HuH-7 (cell line): ENCODE results near the gene HSD17B4.
"Not testable (repeated sequence)": the region's sequence is repeated elsewhere in the genome, so short reads cannot be mapped to it uniquely, and the experiment has no call there.

Experiments
- DNase-seq: peaks from one replicate; pipeline ENCODE4 v3.0.0; 2011; ENCODE audit warnings: low spot score

The HSD17B4 gene

DNA sequence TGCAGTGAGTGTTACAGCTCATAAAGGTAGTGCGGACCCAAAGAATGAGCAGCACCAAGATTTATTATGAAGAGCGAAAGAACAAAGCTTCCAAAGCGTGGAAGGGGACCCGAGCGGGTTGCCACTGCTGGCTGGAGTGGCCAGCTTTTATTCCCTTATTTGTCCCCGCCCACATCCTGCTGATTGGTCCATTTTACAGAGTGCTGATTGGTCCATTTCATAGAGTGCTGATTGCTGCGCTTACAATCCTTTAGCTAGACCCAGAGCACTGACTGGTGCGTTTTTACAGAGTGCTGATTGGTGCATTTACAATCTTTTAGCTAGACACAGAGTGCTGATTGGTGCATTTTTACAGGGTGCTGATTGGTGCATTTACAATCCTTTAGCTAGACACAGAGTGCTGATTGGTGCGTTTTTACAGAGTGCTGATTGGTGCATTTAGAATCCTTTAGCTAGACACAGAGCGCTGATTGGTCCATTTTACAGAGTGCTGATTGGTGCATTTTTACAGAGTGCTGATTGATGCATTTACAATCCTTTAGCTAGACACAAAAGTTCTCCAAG lies 19.5 kb upstream of the HSD17B4 start:
- not testable (repeated sequence) for DNase-seq

DNA sequence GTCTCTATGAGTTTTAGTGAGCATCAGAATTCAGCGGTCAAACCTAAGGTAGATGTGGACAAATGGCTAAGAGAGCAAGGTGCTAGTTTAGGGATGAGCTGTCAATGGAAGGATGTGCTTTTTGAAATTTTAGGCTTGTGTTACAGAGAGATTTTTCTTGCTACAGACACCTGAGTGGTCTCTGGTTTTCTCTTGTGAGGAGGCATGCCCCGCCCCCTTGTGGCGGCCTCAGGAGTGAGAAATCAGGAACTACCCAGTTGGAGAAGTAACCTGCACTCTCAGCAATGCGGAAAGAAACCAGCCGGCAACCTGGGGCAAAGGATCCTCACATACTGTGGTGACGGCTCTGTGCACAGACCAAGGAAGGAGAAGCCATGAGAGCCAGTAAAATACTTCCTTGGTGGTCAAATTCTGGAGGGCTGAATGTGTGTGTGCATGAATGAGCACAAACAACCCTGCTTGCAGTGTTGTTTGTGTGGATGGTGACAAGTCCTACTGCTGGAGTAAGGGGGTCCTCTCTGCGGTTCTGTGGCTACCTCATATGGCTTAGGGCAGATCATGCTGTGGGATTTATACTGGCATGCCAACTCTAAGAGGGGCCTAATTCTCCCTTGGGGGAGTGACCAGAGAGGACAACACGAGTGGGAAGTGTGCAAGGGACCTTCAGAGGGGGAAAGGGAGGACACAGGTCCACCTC lies 16.7 kb upstream of the HSD17B4 start:
- DNase-seq, result peak; percentile 32

DNA sequence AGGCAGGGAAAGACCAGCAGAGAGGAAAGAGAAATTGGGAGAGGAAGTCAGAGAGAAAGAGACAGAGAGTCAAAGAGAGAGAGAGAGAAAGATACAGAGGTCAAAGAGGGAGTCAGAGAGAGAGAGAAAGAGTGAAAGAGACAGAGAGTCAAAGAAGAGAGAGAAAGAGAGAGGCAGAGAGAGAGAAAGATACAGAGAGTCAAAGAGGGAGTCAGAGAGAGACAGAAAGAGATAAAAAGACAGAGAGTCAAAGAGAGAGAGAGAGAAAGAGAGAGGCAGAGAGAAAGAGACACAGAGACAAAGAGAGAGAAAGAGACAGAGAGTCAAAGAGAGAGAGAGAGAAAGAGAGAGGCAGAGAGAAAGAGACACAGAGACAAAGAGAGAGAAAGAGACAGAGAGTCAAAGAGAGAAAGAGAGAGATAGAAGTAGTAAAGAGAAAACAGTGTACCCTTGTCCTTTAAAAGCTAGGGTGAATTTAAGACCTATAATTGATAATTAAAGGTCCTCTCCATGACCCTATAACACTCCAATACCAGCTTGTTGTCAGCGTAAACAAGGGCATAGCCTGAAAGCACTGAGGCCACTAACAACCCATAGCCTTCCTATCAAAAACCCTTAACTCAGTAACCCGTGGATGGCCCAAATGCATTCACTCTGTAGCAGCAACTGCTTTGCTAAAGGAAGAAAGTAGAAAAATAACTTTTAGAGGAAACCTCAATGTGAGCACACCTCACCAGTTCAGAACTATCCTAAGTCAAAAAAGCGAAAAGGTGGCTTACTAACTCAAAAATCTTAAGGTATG lies 14.3 kb upstream of the HSD17B4 start:
- not testable (repeated sequence) for DNase-seq

DNA sequence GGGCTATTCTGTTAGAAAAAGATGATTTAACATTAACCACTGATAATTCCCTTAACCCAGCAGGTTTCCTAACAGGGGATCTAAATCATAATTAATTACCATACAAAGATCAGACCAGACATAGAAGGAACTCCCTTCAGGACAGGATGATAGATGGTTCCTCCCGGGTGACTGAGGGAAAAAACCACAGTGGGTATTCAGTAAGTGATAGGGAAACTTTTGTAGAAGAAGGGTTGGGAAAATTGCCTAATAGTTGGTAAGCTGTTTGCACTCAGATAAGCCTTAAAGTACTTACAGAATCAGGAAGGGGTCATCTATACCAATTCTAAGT lies 13.7 kb upstream of the HSD17B4 start:
- DNase-seq, result not testable (repeated sequence)

DNA sequence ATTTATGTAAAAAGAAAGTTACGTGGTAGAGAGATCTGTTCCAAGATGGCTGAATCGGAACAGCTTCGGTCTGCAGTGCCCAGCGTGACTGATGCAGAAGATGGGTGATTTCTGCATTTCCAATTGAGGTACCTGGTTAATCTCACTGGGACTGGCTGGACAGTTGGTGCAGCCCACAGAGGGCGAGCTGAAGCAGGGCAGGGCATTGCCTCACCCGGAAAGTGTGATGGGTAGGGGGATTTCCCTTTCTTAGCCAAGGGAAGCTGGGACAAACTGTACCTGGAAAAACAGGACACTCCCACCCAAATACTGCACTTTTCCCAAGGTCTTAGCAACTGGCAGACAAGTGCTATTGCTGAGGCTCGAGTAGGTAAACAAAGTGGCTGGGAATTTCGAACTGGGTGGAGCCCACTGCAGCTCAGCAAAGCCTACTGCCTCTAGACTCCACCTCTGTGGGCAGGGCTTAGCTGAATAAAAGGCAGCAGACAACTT lies 13.1 kb upstream of the HSD17B4 start:
- DNase-seq, result no peak

DNA sequence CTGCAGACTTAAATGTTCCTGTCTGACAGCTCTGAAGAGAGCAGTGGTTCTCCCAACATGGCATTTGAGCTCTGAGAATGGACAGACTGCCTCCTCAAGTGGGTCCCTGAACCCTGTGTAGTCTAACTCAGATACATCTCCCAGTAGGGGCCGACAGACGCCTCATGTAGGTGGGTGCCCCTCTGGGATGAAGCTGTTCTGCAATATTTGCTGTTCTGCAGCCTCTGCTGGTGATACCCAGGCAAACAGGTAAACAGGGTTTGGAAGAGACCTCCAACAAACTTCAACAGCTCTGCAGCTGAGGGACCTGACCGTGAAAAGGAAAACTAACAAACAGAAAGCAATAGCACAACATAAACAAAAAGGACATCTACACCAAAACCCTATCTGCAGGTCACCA lies 12.7 kb upstream of the HSD17B4 start:
- not testable (repeated sequence) for DNase-seq

DNA sequence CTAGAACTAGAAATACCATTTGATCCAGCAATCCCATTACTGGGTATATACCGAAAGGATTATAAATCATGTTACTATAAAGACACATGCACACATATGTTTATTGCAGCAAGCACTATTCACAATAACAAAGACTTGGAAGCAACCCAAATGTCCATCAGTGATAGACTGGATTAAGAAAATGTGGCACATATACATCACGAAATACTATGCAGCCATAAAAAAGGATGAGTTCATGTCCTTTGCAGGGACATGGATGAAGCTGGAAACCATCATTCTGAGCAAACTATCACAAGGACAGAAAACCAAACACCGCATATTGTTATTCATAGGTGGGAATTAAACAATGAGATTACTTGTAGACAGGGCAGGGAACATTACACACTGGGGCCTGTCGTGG lies 7.7 kb upstream of the HSD17B4 start:
- not testable (repeated sequence) for DNase-seq

DNA sequence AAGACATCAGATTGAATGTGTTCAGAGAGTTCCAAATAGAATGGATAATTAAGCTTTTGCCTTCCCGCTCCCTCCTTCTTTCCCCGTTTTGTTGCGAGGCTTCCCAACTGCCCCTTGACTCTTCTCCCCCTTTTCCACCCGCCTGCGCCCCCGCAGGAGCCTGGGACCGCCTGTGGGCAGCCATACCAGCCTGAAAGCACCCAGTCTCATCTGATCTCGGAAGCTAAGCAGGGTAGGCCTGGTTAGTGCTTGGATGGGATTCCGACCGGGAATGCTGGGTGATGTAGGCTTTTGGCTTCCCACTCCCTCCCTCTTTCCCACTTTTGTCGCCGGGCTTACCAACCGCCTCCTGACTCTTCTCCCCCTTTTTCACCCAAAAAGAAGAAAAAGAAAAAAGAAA lies 6.8 kb upstream of the HSD17B4 start:
- DNase-seq, result no peak

DNA sequence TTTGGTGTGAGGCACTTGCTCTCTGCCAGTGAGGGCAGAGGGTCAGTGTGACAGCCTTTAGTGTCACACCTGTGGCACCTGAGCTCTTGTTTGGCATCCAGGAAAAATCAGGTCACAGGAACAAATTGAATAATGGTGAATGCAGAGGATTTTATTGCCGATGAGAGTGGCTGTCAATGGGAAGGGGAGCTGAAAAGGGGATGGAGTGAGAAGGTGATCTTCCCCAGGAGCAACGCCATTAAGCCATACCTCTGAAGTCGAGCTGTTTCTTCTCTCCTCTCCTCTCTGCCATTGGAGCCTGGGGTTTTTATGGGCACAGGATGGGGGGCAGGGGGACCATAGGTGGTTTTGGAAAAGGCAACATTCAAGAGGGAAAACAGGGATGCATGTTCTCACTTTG lies 2.4 kb upstream of the HSD17B4 start:
- no peak for DNase-seq

DNA sequence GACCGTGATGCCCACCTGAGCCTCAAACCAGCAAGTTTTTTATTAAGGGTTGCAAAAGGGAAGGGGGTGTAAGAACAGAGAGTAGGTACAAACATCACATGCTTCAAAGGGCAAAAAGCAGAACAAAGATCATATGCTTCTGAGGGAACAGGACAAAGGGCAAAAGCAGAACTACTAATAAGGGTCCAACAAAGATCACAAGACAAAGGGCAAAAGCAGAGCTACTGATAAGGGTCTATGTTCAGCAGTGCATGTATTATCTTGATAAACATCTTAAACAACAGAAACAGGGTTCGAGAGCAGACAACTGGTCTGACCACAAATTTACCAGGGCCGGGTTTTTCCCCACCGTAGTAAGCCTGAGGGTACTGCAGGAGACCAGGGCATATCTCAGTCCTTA lies 1.7 kb upstream of the HSD17B4 start:
- DNase-seq, result not testable (repeated sequence)

DNA sequence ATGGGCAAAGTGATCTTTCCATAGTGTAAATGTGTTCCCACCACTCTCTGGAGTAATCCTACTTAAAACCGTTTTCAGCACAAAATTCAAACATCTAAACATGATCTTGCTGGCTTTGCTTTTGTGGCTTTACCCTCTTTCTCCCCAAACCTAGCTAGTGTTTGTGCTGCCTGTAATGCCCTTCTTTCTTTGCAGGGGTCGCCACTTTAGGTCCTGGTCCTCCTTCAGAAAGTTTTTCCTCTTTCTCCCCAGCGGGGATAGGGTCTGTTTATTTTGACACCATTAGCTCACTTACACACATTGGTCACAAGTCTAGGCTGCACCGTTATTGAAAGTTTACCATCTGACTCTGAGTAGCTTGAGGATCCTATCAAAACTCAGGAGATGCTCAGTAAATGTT lies 736 bp upstream of the HSD17B4 start:
- no peak for DNase-seq

DNA sequence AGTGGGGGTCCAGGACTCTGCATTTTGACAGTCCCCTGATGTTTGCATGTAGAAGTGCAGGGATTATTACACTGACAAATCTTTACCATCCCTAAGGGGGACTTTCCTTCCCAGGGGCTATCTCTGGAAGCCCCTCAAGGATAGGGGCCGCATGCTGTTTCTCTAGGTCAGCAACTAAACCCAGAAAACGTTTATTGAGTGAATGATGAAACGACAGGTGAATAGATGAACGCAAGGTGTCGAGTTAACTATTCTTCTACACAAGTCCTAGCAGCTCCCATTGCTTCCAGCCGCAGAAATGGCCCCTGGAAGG lies 281 bp upstream of the HSD17B4 start:
- no peak for DNase-seq

DNA sequence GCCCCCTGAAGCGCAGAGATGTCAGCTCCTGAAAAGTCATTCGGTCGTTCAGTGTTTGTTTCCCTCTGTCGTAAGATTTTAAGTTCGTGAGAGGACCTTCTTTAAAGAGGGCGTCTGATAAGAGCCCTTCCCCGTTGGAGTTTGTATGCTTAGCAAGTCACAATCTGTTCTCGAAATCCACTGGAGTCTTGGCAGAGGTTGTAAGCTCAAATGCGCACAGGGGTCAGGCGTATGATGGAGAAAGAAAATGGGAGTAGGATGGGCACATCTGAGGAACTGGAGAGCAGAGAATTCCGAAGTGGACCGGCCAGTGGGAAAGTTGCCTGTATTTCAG lies 710 bp downstream of the HSD17B4 start:
- DNase-seq, result peak; percentile 37

DNA sequence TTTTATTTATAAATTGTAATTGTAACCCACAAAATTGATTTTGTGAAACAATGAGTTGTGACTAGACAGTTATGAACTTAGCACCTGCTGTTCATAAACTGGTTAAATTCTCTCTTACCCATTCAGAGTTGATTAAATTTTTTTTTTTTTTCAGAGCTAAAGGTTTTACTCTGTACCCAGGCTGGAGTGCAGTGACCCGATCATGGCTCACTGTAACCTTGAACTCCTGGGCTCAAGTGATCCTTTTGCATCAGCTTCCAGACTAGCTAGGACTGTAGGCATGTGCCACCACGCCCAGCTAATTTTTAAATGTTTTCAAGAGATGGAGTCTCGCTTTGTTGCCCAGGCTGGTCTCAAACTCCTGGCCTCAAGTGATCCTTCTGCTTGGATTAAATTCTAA lies 1.9 kb downstream of the HSD17B4 start:
- DNase-seq, result no peak

DNA sequence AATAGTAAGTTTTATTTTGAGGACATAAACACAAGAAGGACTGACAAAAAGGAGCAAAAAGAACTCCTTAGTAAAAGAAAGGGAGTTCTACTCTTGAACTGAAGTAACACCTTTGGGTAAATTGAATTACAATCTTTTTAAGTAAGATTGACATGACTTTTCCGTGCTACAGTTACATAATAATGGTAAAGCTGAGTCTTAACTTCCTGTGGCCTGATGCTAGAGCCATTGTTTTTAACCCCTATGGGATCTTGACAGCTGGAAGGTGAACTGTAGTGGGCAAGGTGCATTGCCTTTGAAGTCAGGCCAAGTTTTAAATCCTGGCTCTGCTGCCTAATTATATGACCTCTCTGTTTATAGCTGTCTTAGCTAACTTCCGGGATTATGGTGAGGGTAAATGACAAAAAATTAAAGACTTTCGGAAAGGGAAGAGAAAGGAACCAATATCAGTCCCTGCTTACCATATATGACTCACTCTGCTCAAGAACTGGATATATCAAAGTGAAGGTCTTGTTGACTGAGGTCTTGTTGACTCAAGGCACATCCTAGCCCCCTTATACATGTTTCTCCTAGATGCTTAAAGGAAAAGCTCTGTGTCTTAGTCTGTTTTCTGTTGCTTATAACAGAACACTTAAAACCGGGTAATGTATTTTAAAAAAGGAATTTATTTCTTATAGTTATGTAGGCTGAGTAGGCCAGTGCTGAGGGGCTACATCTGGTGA lies 6.8 kb downstream of the HSD17B4 start:
- DNase-seq, result no peak

DNA sequence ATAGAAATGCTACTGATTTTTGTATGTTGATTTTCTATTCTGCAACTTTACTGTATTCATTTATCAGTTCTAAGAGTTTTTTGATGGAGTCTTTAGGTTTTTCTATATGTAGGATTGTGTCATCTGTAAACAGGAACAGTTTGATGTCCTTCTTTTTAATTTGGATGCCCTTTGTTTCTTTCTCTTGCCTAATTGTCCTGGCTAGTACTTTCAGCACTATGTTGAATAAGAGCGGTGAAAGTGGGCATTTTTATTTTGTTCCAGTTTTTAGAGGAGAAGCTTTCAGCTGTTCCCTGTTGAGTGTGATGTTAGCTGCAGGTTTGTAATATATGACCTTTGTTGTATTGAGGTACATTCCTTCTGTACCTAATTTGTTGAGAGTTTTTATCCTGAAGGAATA lies 13.3 kb downstream of the HSD17B4 start:
- no peak for DNase-seq

DNA sequence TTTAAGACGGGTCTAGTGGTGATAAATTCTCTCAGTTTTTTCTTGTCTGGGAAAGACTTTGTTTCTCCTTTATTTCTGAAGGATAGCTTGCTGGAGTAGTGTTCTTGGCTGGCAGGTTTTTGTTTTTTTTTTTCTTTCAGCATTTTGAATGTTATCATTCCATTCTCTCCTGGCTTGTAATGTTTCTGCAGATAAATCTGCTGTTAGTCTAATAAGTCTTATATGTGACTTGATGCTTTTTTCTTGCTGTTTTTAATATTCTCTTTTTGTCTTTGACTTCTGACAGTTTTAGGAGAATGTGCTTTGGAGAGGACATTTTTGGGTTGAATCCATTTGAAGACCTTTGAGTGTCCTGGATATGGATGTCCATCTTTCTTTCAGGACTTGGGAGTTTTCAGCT lies 16.0 kb downstream of the HSD17B4 start:
- no peak for DNase-seq

DNA sequence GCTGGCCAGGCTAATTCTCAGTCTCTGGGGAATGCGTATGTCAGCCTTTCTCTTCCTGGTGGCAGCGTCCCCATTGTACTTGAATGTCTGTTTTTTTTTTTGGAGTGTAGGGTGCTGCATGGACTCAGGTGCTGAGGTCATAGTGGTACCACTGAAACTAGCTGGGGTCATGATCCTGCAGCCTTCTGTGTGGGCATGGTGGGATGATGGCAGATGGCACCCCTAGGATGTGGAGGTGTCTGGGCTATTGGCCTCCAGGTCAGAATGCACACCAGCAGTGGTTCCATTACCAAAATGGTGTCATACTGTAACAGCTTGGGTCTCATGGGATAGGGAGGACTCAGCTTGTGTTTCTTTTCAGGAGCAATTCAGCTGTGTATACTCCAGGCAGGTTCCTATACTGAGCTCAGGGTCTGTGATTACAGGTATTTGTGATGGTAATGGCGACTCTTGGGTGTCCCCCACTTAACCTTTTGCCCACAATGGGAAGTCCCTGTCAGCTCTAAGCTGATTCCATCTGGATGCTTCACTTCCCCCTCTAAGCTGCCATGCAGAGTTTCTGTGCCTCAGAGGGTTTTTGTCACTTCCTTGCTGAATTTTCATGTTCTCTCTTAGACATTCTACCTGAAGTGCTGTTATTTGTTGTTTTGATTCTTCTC lies 17.9 kb downstream of the HSD17B4 start:
- no peak for DNase-seq

DNA sequence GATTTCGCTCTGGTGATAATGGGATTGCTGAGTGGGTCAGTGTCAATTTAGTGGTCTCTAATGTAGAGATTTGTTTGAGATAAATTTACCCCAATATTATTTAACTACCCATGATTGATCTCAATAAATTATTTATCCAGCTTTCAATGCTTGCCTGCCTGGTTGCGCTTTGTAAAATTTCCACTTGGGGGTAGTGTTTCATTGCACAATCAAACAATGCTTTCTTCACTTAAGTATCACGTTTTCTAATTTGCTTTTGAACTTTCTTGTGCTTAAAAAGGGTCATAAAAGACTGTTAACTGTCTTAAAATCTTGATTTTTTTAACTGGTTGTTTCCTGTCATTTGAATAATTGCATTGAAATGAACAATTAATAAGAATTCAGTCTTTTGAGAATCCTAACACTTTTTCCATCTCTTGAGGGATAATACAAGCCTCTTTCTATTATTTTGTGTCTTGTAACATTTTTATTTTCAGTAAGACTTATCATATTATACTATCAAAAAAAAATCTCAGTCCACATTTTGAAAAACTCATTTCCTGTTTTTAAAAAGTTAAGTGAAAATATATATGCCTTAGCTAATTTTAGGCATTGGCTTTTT lies 18.7 kb downstream of the HSD17B4 start:
- DNase-seq, result no peak

DNA sequence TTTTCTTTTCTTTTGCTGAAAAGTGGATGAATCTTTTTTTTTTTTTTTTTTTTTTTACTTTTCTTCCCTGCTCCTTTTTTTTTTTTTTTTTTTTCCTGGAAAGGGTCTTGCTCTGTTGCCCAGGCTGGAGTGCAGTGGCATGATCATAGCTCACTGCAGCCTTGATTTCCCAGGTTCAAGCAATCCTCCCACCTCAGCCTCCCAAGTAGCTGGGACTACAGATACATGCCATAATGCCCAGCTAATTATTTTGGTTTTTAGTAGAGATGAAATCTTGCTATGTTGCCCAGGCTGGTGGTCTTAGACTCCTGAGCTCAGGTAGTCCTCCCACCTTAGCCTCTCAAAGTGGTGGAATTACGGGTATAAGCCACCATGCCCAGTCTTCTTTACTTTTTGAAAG lies 20.9 kb downstream of the HSD17B4 start:
- DNase-seq, result no peak

DNA sequence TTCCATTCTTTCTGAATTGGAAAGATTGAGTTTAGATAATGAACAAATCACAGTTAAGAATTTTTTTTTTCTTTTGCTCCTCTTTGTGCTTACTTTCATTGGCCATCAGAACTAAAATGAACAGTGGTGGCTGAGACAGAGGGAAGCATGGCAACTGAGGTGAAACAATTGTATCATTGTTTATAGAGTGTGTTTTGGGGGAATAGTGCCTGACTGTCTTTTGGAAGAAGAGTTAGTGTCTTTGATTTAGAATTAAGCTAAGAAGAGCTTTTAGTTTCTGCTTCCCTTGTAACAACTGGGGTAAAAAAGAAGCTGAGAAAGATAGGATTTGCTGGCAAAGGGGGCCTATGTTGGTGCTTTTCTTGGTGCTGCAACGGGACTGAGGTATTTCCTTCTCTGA lies 24.0 kb downstream of the HSD17B4 start:
- DNase-seq, result no peak

DNA sequence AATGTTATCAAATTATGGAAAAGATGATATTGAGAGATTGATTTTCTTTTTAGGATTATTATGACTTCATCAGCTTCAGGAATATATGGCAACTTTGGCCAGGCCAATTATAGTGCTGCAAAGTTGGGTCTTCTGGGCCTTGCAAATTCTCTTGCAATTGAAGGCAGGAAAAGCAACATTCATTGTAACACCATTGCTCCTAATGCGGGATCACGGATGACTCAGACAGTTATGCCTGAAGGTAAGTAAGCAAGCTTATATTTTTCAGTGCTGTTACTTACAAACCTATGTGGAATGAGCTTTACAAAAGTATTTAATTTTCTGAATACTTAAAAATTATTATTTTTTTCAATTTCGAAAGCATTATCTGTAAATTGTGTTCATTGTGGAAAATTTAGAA lies 26.5 kb downstream of the HSD17B4 start:
- DNase-seq, result no peak
